Transverse colon (tissue), 4 donors: ENCODE data around the gene NTRK2. TPM values are rescaled to one million over a fixed set of nuclear protein-coding genes. Genes with fewer than 3 reads are reported as not detected.

Source experiments
- DNase-seq: peaks from one replicate; pipeline ENCODE4 v3.0.0-alpha.2; 2019
- H3K27ac ChIP-seq, 4 donors: fragments of 200-600 bp; sonication (generic); 2 replicates each; pipeline ENCODE4 v1.5.1; 2016 to 2018; ENCODE audit warnings: inconsistent platforms in 4 of 4
- H3K27me3 ChIP-seq: fragments of 200-600 bp; sonication (generic); 2 replicates; pipeline ENCODE4 v1.5.1; 2017; ENCODE audit warnings: inconsistent platforms
- H3K36me3 ChIP-seq, 4 donors: fragments of 200-600 bp; sonication (generic); 2 replicates each; pipeline ENCODE4 v1.5.1; 2017 to 2019; ENCODE audit warnings: inconsistent platforms in 4 of 4
- H3K4me1 ChIP-seq, 4 donors: fragments of 200-600 bp; sonication (generic); 2 replicates each; pipeline ENCODE4 v1.5.1; 2017 to 2020; ENCODE audit warnings: inconsistent platforms in 4 of 4
- H3K4me3 ChIP-seq, 4 donors: fragments of 200-600 bp; sonication (generic); 1 replicate in 1 of 4; 2 replicates in 3 of 4; pipeline versions ENCODE4 v1.5.1 to v1.6.1; 2017 to 2019; ENCODE audit warnings: inconsistent platforms in 4 of 4
- H3K9me3 ChIP-seq, 2 donors: fragments of 200-600 bp; sonication (generic); 2 replicates each; pipeline ENCODE4 v1.5.1; 2017 to 2019; ENCODE audit warnings: inconsistent platforms in 2 of 2
- CTCF ChIP-seq, 5 experiments: fragments of 200-600 bp in 3 of 5; fragments of 450-650 bp in 2 of 5; sonication (generic) in 3 of 5; IDR thresholded peaks; 1 replicate in 2 of 5; 2 replicates in 3 of 5; pipeline ENCODE4 v1.5.1; 2016 to 2017; ENCODE audit warnings: antibody characterized with exemption in 5 of 5, inconsistent platforms in 3 of 5, mild to moderate bottlenecking in 2 of 5, moderate library complexity in 1 of 5
- EP300 ChIP-seq: sonication (generic); formaldehyde crosslinking; IDR thresholded peaks from one replicate; pipeline ENCODE4 v1.6.1; 2017; ENCODE audit warnings: antibody characterized with exemption, low read depth
- POLR2A ChIP-seq: fragments of 450-650 bp; IDR thresholded peaks from one replicate; pipeline ENCODE4 v1.6.1; 2016; ENCODE audit warnings: antibody characterized with exemption, mild to moderate bottlenecking, moderate library complexity
- POLR2AphosphoS5 ChIP-seq, 3 donors: sonication (generic); formaldehyde crosslinking; IDR thresholded peaks; one replicate each; pipeline ENCODE4 v1.6.1; 2016; ENCODE audit warnings: antibody characterized with exemption in 3 of 3
- WGBS, 2 donors: methylation state at CpG; one replicate each; pipeline ENCODE4 v1.1.5; 2018; ENCODE audit warnings: low coverage in 1 of 2; 5-methylcytosine and 5-hydroxymethylcytosine counted together
- in situ Hi-C, 4 donors: fragments of 200-750 bp; cut with MboI; loops; one replicate each; pipeline versions ENCODE4 v1.15.0 to v1.15.1; 2017; ENCODE audit warnings: low sequenced_read_pairs in 3 of 4, low pct_ligation_motif_present in 1 of 4, low pct_unique_long_range_greater_than_20kb in 1 of 4
- intact Hi-C: fragments of 100-400 bp; cut with DNase I; formaldehyde crosslinking; loops from one replicate; pipeline ENCODE4 v1.15.1; 2023; ENCODE audit warnings: low total_unique reads
- total RNA-seq, 4 donors: library from RNA; depleted of rRNA; stranded (reverse); fragments of >200 nt; gene quantifications; one replicate each; pipeline ENCODE4 v1.1.0, GENCODE V29; 2016

Gene NTRK2
- total RNA-seq, 4 donors from 2014 or later, result 2.2 to 10.1 (median 6.4) TPM

GRCh38 chr9:84978661-84979060, 309.1 kb downstream of the NTRK2 start:
- Histone ChIP-seq H3K27ac (no peak overlapping the region), H3K36me3 (no peaks in the 10 kb centered on the region), H3K4me3 (no peak overlapping the region), H3K4me1 (peaks cover 0 to 15% (median 10%) of the 10 kb centered on the region in 4 donors), H3K27me3 (no peaks in the 10 kb centered on the region), H3K9me3 (no peaks in the 10 kb centered on the region)
- WGBS, 2 donors, result 100% methylated on average over 1 of the region's 1 CpG; no CpG with 5 or more reads in 1 of the 2 donors
- TF ChIP-seq CTCF (IDR thresholded peaks at IDR 0.05) (no peak), POLR2A (no peak), POLR2AphosphoS5 (IDR thresholded peaks at IDR 0.05) (no peak)
- in situ Hi-C loops, result no loop called here
- no peak for DNase-seq
- intact Hi-C loops, result no loop called here

- H3K4me1 ChIP-seq, result no peaks in the 10 kb centered on the region
- in situ Hi-C loops (no loop called here), intact Hi-C loops (no loop called here)
- H3K36me3 ChIP-seq, result no peaks in the 10 kb centered on the region
- no peak for TF ChIP-seq POLR2AphosphoS5 (IDR thresholded peaks at IDR 0.05)
- no peak for TF ChIP-seq CTCF (IDR thresholded peaks at IDR 0.05)
- TF ChIP-seq POLR2A, result no peak
- H3K4me3 ChIP-seq, result no peak overlapping the region
- DNase-seq, result no peak
- H3K27ac ChIP-seq, result no peak overlapping the region
- no peaks in the 10 kb centered on the region for H3K27me3 ChIP-seq
- 88 to 100% methylated on average over 2 to 3 of the region's 3 CpGs for WGBS, 2 donors
- no peaks in the 10 kb centered on the region for H3K9me3 ChIP-seq
Measured at GRCh38 chr9:84983749-84984148, 314.2 kb downstream of the NTRK2 start.

- H3K27ac ChIP-seq, result no peak overlapping the region
- DNase-seq, result no peak
- H3K4me3 ChIP-seq, result no peak overlapping the region
- in situ Hi-C loops (no loop called here), intact Hi-C loops (no loop called here)
- no peaks in the 10 kb centered on the region for H3K36me3 ChIP-seq
- no peak for TF ChIP-seq CTCF (IDR thresholded peaks at IDR 0.05)
- no peak for TF ChIP-seq POLR2AphosphoS5 (IDR thresholded peaks at IDR 0.05)
- TF ChIP-seq POLR2A, result no peak
- no peak for TF ChIP-seq EP300
- no peaks in the 10 kb centered on the region for H3K4me1 ChIP-seq
- H3K27me3 ChIP-seq, result no peaks in the 10 kb centered on the region
- WGBS, 2 donors, result 49% methylated on average over 2 of the region's 2 CpGs; no CpG with 5 or more reads in 1 of the 2 donors
- no peaks in the 10 kb centered on the region for H3K9me3 ChIP-seq
Measured at GRCh38 chr9:84988621-84989020, 319.1 kb downstream of the NTRK2 start.

GRCh38 chr9:84990416-84990815, 320.9 kb downstream of the NTRK2 start:
- 76 to 80% methylated on average over 6 of the region's 6 CpGs for WGBS, 2 donors
- no peaks in the 10 kb centered on the region for H3K36me3 ChIP-seq
- no peak overlapping the region for H3K4me3 ChIP-seq
- no peaks in the 10 kb centered on the region for H3K4me1 ChIP-seq
- DNase-seq, result no peak
- TF ChIP-seq POLR2A (no peak), POLR2AphosphoS5 (IDR thresholded peaks at IDR 0.05) (no peak), EP300 (no peak), CTCF (IDR thresholded peaks at IDR 0.05) (no peak)
- intact Hi-C loops (no loop called here), in situ Hi-C loops (no loop called here)
- H3K27ac ChIP-seq, result no peak overlapping the region
- no peaks in the 10 kb centered on the region for H3K27me3 ChIP-seq
- no peaks in the 10 kb centered on the region for H3K9me3 ChIP-seq
